GM19395 (cell line): Measurements from ENCODE around the gene EPB41L4B.
"Not testable (repeated sequence)": the region's sequence is repeated elsewhere in the genome, so short reads cannot be mapped to it uniquely, and the experiment has no call there.

Experiments used
- ATAC-seq: cut with Tn5 transposase; IDR thresholded peaks from one replicate; pipeline ENCODE4 v1.9.1; 2021; ENCODE audit warnings: mild to moderate bottlenecking, moderate library complexity; ENCODE audit not compliant: unreplicated experiment

EPB41L4B gene

GRCh38 chr9:109246533-109246932, 74.3 kb downstream of the EPB41L4B start:
- no peak for ATAC-seq

GRCh38 chr9:109245310-109245897, 75.5 kb downstream of the EPB41L4B start:
- ATAC-seq = no peak

GRCh38 chr9:109244179-109245132, 76.4 kb downstream of the EPB41L4B start:
- no peak for ATAC-seq

GRCh38 chr9:109242741-109243140, 78.1 kb downstream of the EPB41L4B start:
- ATAC-seq = no peak

- ATAC-seq = no peak
Observed at GRCh38 chr9:109242014-109242413, 78.8 kb downstream of the EPB41L4B start.

GRCh38 chr9:109241207-109241606, 79.7 kb downstream of the EPB41L4B start:
- no peak for ATAC-seq

GRCh38 chr9:109239240-109239639, 81.6 kb downstream of the EPB41L4B start:
- no peak for ATAC-seq

- no peak for ATAC-seq
Observed at GRCh38 chr9:109238655-109239054, 82.2 kb downstream of the EPB41L4B start.

- no peak for ATAC-seq
Observed at GRCh38 chr9:109238125-109238524, 82.7 kb downstream of the EPB41L4B start.

GRCh38 chr9:109232449-109233237, 88.2 kb downstream of the EPB41L4B start:
- no peak for ATAC-seq

GRCh38 chr9:109231593-109231992, 89.3 kb downstream of the EPB41L4B start:
- no peak for ATAC-seq

GRCh38 chr9:109230277-109230676, 90.6 kb downstream of the EPB41L4B start:
- no peak for ATAC-seq

GRCh38 chr9:109229682-109230081, 91.2 kb downstream of the EPB41L4B start:
- ATAC-seq = no peak

GRCh38 chr9:109228093-109228642, 92.7 kb downstream of the EPB41L4B start:
- ATAC-seq = no peak

GRCh38 chr9:109225629-109226028, 95.2 kb downstream of the EPB41L4B start:
- no peak for ATAC-seq

- no peak for ATAC-seq
Observed at GRCh38 chr9:109224751-109225150, 96.1 kb downstream of the EPB41L4B start.

GRCh38 chr9:109218242-109218641, 102.6 kb downstream of the EPB41L4B start:
- ATAC-seq = not testable (repeated sequence)

- no peak for ATAC-seq
Observed at GRCh38 chr9:109214414-109214813, 106.4 kb downstream of the EPB41L4B start.

GRCh38 chr9:109213285-109214121, 107.4 kb downstream of the EPB41L4B start:
- no peak for ATAC-seq

GRCh38 chr9:109212768-109213167, 108.1 kb downstream of the EPB41L4B start:
- ATAC-seq = no peak
